Calu3 (cell line): Measurements from ENCODE around the gene ULK4. TPM values are rescaled to one million over a fixed set of nuclear protein-coding genes. Genes with fewer than 3 reads are reported as not detected.

Experiments
- BruUV-seq: library from RNA; stranded (reverse); fragments of 400-500 nt; replicated peaks from 2 replicates; lab custom pipeline; 2021; lab: Mats Ljungman, UMichigan
- CTCF ChIA-PET: fragments of 300-600 bp; sonication (Branson Sonifier 250); formaldehyde crosslinking; loops from one replicate; lab custom pipeline; 2022; ENCODE audit warnings: antibody characterized with exemption; lab: Charles Lee
- DNase-seq: peaks from one replicate; pipeline ENCODE4 v3.0.0; 2022
- H3K27ac Mint-ChIP-seq: one replicate; pipeline ENCODE4 v1.8.0; 2022; ENCODE audit warnings: mixed read lengths; ENCODE audit not compliant: unreplicated experiment
- H3K27me3 Mint-ChIP-seq: one replicate; pipeline ENCODE4 v1.8.0; 2022; ENCODE audit warnings: mixed read lengths; ENCODE audit not compliant: unreplicated experiment
- H3K36me3 Mint-ChIP-seq: one replicate; pipeline ENCODE4 v1.8.0; 2022; ENCODE audit warnings: mild to moderate bottlenecking, moderate library complexity, mixed read lengths; ENCODE audit not compliant: insufficient read depth, unreplicated experiment
- H3K4me1 Mint-ChIP-seq: one replicate; pipeline ENCODE4 v1.8.0; 2022; ENCODE audit warnings: mild to moderate bottlenecking, low read depth, mixed read lengths; ENCODE audit not compliant: unreplicated experiment
- H3K4me3 Mint-ChIP-seq: one replicate; pipeline ENCODE4 v1.8.0; 2022; ENCODE audit warnings: mild to moderate bottlenecking, low read depth, moderate library complexity, mixed read lengths; ENCODE audit not compliant: unreplicated experiment
- H3K9me3 Mint-ChIP-seq: one replicate; pipeline ENCODE4 v1.8.0; 2022; ENCODE audit warnings: low read depth, mixed read lengths; ENCODE audit not compliant: unreplicated experiment
- CTCF ChIP-seq: fragments of 200-600 bp; IDR thresholded peaks from one replicate; pipeline ENCODE4 v1.8.0; 2022; ENCODE audit warnings: antibody characterized with exemption; ENCODE audit not compliant: unreplicated experiment
- intact Hi-C: fragments of 100-400 bp; cut with micrococcal nuclease; formaldehyde crosslinking; loops from one replicate; pipeline ENCODE4 v1.10.0; 2022; ENCODE audit not compliant: unreplicated experiment
- total RNA-seq: library from RNA; stranded (reverse); gene quantifications from 2 replicates; pipeline ENCODE4 v1.2.3, GENCODE V29; 2022

Gene ULK4
- total RNA-seq, 1 experiment from 2014 or later = 8.7 TPM

- no peak for DNase-seq
- no peaks in the 10 kb centered on the region for H3K36me3 Mint-ChIP-seq
- no peaks in the 10 kb centered on the region for H3K27me3 Mint-ChIP-seq
- no TSS peak for BruUV-seq
- no peak for TF ChIP-seq CTCF
- CTCF ChIA-PET = no interaction called here
- H3K9me3 Mint-ChIP-seq = no peaks in the 10 kb centered on the region
- H3K4me3 Mint-ChIP-seq = no peak overlapping the region
- intact Hi-C loops = no loop called here
- no peak overlapping the region for H3K27ac Mint-ChIP-seq
- no peaks in the 10 kb centered on the region for H3K4me1 Mint-ChIP-seq
Observed at GRCh38 chr3:41503998-41504623, 457.8 kb downstream of the ULK4 start.

- no TSS peak for BruUV-seq
- no peaks in the 10 kb centered on the region for H3K36me3 Mint-ChIP-seq
- no peak overlapping the region for H3K27ac Mint-ChIP-seq
- TF ChIP-seq CTCF = no peak
- intact Hi-C loops = no loop called here
- H3K27me3 Mint-ChIP-seq = no peaks in the 10 kb centered on the region
- no peak for DNase-seq
- no peaks in the 10 kb centered on the region for H3K9me3 Mint-ChIP-seq
- CTCF ChIA-PET = no interaction called here
- H3K4me3 Mint-ChIP-seq = no peak overlapping the region
- no peaks in the 10 kb centered on the region for H3K4me1 Mint-ChIP-seq
Observed at GRCh38 chr3:41502481-41502880, 459.4 kb downstream of the ULK4 start.

DNA sequence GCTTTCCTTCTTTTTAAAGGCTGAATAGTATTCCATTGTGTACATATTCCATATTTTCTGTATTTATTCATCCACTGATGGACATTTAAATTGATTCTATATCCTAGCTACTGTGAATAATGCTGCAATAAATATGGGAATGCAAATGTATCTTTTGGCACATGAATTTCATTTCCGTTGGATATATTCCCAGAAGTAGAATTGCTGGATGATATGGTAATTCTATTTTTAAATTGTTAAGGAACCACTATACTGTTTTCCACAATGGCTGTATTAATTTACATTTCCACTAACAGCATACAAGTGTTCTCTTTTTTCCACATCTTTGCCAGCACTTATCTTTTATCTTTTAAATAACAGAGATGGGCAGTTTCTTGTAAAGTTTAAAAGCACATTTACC is 459.9 kb downstream of the ULK4 start:
- DNase-seq = no peak
- Mint-ChIP-seq H3K36me3 (no peaks in the 10 kb centered on the region), H3K4me3 (no peak overlapping the region), H3K9me3 (no peaks in the 10 kb centered on the region), H3K4me1 (no peaks in the 10 kb centered on the region), H3K27ac (no peak overlapping the region), H3K27me3 (no peaks in the 10 kb centered on the region)
- CTCF ChIA-PET = no interaction called here
- no TSS peak for BruUV-seq
- TF ChIP-seq CTCF = no peak
- intact Hi-C loops = no loop called here

- H3K4me3 Mint-ChIP-seq = no peak overlapping the region
- H3K36me3 Mint-ChIP-seq = no peaks in the 10 kb centered on the region
- H3K27me3 Mint-ChIP-seq = no peaks in the 10 kb centered on the region
- CTCF ChIA-PET = no interaction called here
- intact Hi-C loops = no loop called here
- no peak for TF ChIP-seq CTCF
- DNase-seq = no peak
- no peaks in the 10 kb centered on the region for H3K9me3 Mint-ChIP-seq
- H3K4me1 Mint-ChIP-seq = no peaks in the 10 kb centered on the region
- no peak overlapping the region for H3K27ac Mint-ChIP-seq
- BruUV-seq = no TSS peak
Observed at GRCh38 chr3:41498847-41499246, 463.1 kb downstream of the ULK4 start.
